HepG2 (cell line): Measurements from ENCODE around the gene NADK2.

Source experiments
- ZNF180 ChIP-seq: sonication (generic); formaldehyde crosslinking; IDR thresholded peaks from 2 replicates; pipeline ENCODE4 v1.4.0; 2020; ENCODE audit warnings: low read depth, missing genetic modification reagents, borderline replicate concordance
- TF ChIP-seq, protein P1 (sequence below): sonication (generic); formaldehyde crosslinking; conservative IDR thresholded peaks from 2 replicates; pipeline ENCODE4 v1.4.0; 2020; ENCODE audit warnings: mild to moderate bottlenecking, missing genetic modification reagents, moderate library complexity

- TF ChIP-seq ZNF180 (CRISPR knock-in tag) = no peak
- TF ChIP-seq, protein P1, sequence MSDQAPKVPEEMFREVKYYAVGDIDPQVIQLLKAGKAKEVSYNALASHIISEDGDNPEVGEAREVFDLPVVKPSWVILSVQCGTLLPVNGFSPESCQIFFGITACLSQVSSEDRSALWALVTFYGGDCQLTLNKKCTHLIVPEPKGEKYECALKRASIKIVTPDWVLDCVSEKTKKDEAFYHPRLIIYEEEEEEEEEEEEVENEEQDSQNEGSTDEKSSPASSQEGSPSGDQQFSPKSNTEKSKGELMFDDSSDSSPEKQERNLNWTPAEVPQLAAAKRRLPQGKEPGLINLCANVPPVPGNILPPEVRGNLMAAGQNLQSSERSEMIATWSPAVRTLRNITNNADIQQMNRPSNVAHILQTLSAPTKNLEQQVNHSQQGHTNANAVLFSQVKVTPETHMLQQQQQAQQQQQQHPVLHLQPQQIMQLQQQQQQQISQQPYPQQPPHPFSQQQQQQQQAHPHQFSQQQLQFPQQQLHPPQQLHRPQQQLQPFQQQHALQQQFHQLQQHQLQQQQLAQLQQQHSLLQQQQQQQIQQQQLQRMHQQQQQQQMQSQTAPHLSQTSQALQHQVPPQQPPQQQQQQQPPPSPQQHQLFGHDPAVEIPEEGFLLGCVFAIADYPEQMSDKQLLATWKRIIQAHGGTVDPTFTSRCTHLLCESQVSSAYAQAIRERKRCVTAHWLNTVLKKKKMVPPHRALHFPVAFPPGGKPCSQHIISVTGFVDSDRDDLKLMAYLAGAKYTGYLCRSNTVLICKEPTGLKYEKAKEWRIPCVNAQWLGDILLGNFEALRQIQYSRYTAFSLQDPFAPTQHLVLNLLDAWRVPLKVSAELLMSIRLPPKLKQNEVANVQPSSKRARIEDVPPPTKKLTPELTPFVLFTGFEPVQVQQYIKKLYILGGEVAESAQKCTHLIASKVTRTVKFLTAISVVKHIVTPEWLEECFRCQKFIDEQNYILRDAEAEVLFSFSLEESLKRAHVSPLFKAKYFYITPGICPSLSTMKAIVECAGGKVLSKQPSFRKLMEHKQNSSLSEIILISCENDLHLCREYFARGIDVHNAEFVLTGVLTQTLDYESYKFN = no peak
Observed at GRCh38 chr5:36205329-36205728, 36.4 kb downstream of the NADK2 start.
